Right cardiac atrium (tissue), 5 donors: Measurements from ENCODE around the gene HSD17B14. TPM values are rescaled to one million over a fixed set of nuclear protein-coding genes. Genes with fewer than 3 reads are reported as not detected.

Experiments used
- polyA plus RNA-seq: library from polyadenylated mRNA; stranded (reverse); fragments of 200-250 nt; gene quantifications from one replicate; pipeline ENCODE4 v1.2.3, GENCODE V29; 2013
- total RNA-seq, 4 donors: library from RNA; stranded (reverse); fragmentation: NEBNext Ultra II Directional; extraction: Animal tissue kit (Norgen Biotek cat#: 25700); gene quantifications; one replicate each; pipeline ENCODE4 v1.2.1, GENCODE V29; 2021
- donor health status: healthy with polysubstance abuse.
- donor health status: DM: no; HTN: yes; CAD: no.
- donor health status: DM: no; HTN: no; CAD: no.
- donor health status: DM: no; HTN: yes; CAD: no; lungs with severe emphysema.
- donor health status: DM: yes; HTN: yes; CAD: no.

The HSD17B14 gene
- total and polyA plus RNA-seq, 5 donors, result 4.0 to 7.6 (median 4.9) TPM

Other genes with a start within 250 kb of the HSD17B14 start
Only the 30 nearest of the 33 such genes appear.
- gene FAM83E, start 221.4 kb downstream of the HSD17B14 start, total RNA-seq, result under 1 TPM in 1 of 4 donors, not detected in 3; 0.33 TPM
- 0.20 TPM for gene FAM83E, start 221.4 kb downstream of the HSD17B14 start, polyA plus RNA-seq
- gene RPL18, start 217.3 kb downstream of the HSD17B14 start, total RNA-seq, result 100 to 1,000 TPM; 606 to 773 (median 699) TPM
- gene RPL18, start 217.3 kb downstream of the HSD17B14 start, polyA plus RNA-seq, result 965 TPM
- 10 to 100 TPM in 3 of 4 donors, 1 to 10 TPM in 1; 7.3 to 12.7 (median 11.7) TPM for gene SPHK2, start 217.0 kb downstream of the HSD17B14 start, total RNA-seq
- gene SPHK2, start 217.0 kb downstream of the HSD17B14 start, polyA plus RNA-seq, result 11.0 TPM
- 10 to 100 TPM in 3 of 4 donors, 1 to 10 TPM in 1; 2.8 to 16.9 (median 14.7) TPM for gene DBP, start 199.1 kb downstream of the HSD17B14 start, total RNA-seq
- 9.5 TPM for gene DBP, start 199.1 kb downstream of the HSD17B14 start, polyA plus RNA-seq
- 10 to 100 TPM in 3 of 4 donors, 1 to 10 TPM in 1; 8.6 to 16.5 (median 13.2) TPM for gene CA11, start 190.3 kb downstream of the HSD17B14 start, total RNA-seq
- gene CA11, start 190.3 kb downstream of the HSD17B14 start, polyA plus RNA-seq, result 16.6 TPM
- under 1 TPM; 0.19 to 0.94 (median 0.57) TPM for gene NTN5, start 163.5 kb downstream of the HSD17B14 start, total RNA-seq
- 0.14 TPM for gene NTN5, start 163.5 kb downstream of the HSD17B14 start, polyA plus RNA-seq
- gene FUT2, start 140.5 kb downstream of the HSD17B14 start, total RNA-seq, result not detected
- gene FUT2, start 140.5 kb downstream of the HSD17B14 start, polyA plus RNA-seq, result 0.09 TPM
- 1 to 10 TPM; 1.6 to 5.7 (median 3.5) TPM for gene MAMSTR, start 116.8 kb downstream of the HSD17B14 start, total RNA-seq
- 4.0 TPM for gene MAMSTR, start 116.8 kb downstream of the HSD17B14 start, polyA plus RNA-seq
- gene RASIP1, start 95.9 kb downstream of the HSD17B14 start, total RNA-seq, result 10 to 100 TPM; 13.8 to 19.6 (median 17.5) TPM
- 20.4 TPM for gene RASIP1, start 95.9 kb downstream of the HSD17B14 start, polyA plus RNA-seq
- gene IZUMO1, start 89.6 kb downstream of the HSD17B14 start, total RNA-seq, result under 1 TPM; 0.18 to 0.54 (median 0.38) TPM
- 0.34 TPM for gene IZUMO1, start 89.6 kb downstream of the HSD17B14 start, polyA plus RNA-seq
- gene FUT1, start 83.8 kb downstream of the HSD17B14 start, total RNA-seq, result 1 to 10 TPM; 2.2 to 4.0 (median 2.6) TPM
- gene FUT1, start 83.8 kb downstream of the HSD17B14 start, polyA plus RNA-seq, result 3.0 TPM
- not detected for gene FGF21, start 81.0 kb downstream of the HSD17B14 start, total RNA-seq
- gene FGF21, start 81.0 kb downstream of the HSD17B14 start, polyA plus RNA-seq, result not detected
- 10 to 100 TPM; 24.6 to 46.7 (median 37.9) TPM for gene BCAT2, start 25.5 kb downstream of the HSD17B14 start, total RNA-seq
- 39.7 TPM for gene BCAT2, start 25.5 kb downstream of the HSD17B14 start, polyA plus RNA-seq
- 10 to 100 TPM; 37.4 to 50.2 (median 44.0) TPM for gene PLEKHA4, start 32.1 kb upstream of the HSD17B14 start, total RNA-seq
- gene PLEKHA4, start 32.1 kb upstream of the HSD17B14 start, polyA plus RNA-seq, result 32.0 TPM
- gene PPP1R15A, start 35.9 kb upstream of the HSD17B14 start, total RNA-seq, result 10 to 100 TPM; 60.8 to 80.2 (median 70.9) TPM
- 156 TPM for gene PPP1R15A, start 35.9 kb upstream of the HSD17B14 start, polyA plus RNA-seq
- 1 to 10 TPM in 1 of 4 donors, under 1 TPM in 2, not detected in 1; 0.40 to 1.4 (median 0.46) TPM for gene TULP2, start 62.3 kb upstream of the HSD17B14 start, total RNA-seq
- gene TULP2, start 62.3 kb upstream of the HSD17B14 start, polyA plus RNA-seq, result 0.07 TPM
- gene NUCB1, start 63.8 kb upstream of the HSD17B14 start, total RNA-seq, result 100 to 1,000 TPM; 275 to 327 (median 307) TPM
- 213 TPM for gene NUCB1, start 63.8 kb upstream of the HSD17B14 start, polyA plus RNA-seq
- under 1 TPM in 1 of 4 donors, not detected in 3; 0.31 TPM for gene DHDH, start 97.2 kb upstream of the HSD17B14 start, total RNA-seq
- gene DHDH, start 97.2 kb upstream of the HSD17B14 start, polyA plus RNA-seq, result not detected
- 10 to 100 TPM; 23.8 to 34.6 (median 30.4) TPM for gene BAX, start 118.4 kb upstream of the HSD17B14 start, total RNA-seq
- 24.4 TPM for gene BAX, start 118.4 kb upstream of the HSD17B14 start, polyA plus RNA-seq
- 1,000 to 10,000 TPM; 1,459 to 1,840 (median 1,541) TPM for gene FTL, start 128.8 kb upstream of the HSD17B14 start, total RNA-seq
- gene FTL, start 128.8 kb upstream of the HSD17B14 start, polyA plus RNA-seq, result 1,675 TPM
- gene GYS1, start 156.8 kb upstream of the HSD17B14 start, total RNA-seq, result 10 to 100 TPM; 62.7 to 95.9 (median 89.0) TPM
- 61.4 TPM for gene GYS1, start 156.8 kb upstream of the HSD17B14 start, polyA plus RNA-seq
- 10 to 100 TPM; 39.4 to 47.3 (median 45.4) TPM for gene RUVBL2, start 157.4 kb upstream of the HSD17B14 start, total RNA-seq
- 54.5 TPM for gene RUVBL2, start 157.4 kb upstream of the HSD17B14 start, polyA plus RNA-seq
- gene LHB, start 180.6 kb upstream of the HSD17B14 start, total RNA-seq, result not detected
- not detected for gene LHB, start 180.6 kb upstream of the HSD17B14 start, polyA plus RNA-seq
- not detected for gene CGB3, start 187.8 kb upstream of the HSD17B14 start, total RNA-seq
- not detected for gene CGB3, start 187.8 kb upstream of the HSD17B14 start, polyA plus RNA-seq
- not detected for gene CGB2, start 195.4 kb upstream of the HSD17B14 start, total RNA-seq
- gene CGB2, start 195.4 kb upstream of the HSD17B14 start, polyA plus RNA-seq, result not detected
- not detected for gene CGB1, start 200.4 kb upstream of the HSD17B14 start, total RNA-seq
- not detected for gene CGB1, start 200.4 kb upstream of the HSD17B14 start, polyA plus RNA-seq
- not detected for gene CGB5, start 207.4 kb upstream of the HSD17B14 start, total RNA-seq
- gene CGB5, start 207.4 kb upstream of the HSD17B14 start, polyA plus RNA-seq, result not detected
- gene CGB8, start 212.6 kb upstream of the HSD17B14 start, total RNA-seq, result not detected
- gene CGB8, start 212.6 kb upstream of the HSD17B14 start, polyA plus RNA-seq, result not detected
- gene CGB7, start 221.3 kb upstream of the HSD17B14 start, total RNA-seq, result under 1 TPM in 1 of 4 donors, not detected in 3; 0.26 TPM
- 0.07 TPM for gene CGB7, start 221.3 kb upstream of the HSD17B14 start, polyA plus RNA-seq
- gene NTF4, start 228.3 kb upstream of the HSD17B14 start, total RNA-seq, result under 1 TPM in 3 of 4 donors, not detected in 1; 0.37 to 0.53 (median 0.41) TPM
- gene NTF4, start 228.3 kb upstream of the HSD17B14 start, polyA plus RNA-seq, result 2.2 TPM